ENCODE results near the gene NEK7.

The NEK7 gene

DNA sequence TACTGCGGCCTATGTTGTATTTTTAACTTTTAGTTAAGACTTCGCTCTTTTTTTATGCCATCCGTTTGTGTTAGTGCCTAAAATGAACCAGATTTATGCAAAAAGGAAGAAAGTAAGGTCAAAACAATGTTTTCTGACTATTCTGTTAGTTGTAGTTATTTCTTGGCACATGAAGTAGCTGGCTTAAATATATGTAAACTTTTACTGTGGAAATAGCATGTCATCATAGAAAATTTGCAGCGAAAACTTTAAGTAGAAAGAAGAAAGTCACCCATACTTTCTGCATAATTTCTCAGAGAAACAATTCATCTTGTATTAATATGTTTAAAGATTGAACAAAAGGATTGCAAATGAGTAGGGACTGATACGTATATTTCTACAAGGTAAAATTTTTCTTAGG lies 106.4 kb downstream of the NEK7 start:
- Histone ChIP-seq H3K36me3 (ENCODE audit: control insufficient read depth in 1 of 2, insufficient read depth in 2 of 2, low read length in 2 of 2) (no peaks in the 10 kb centered on the region), H3K9me3 (ENCODE audit: control insufficient read depth in 1 of 2, low read length in 2 of 2) (no peaks in the 10 kb centered on the region), H3K4me3 (ENCODE audit: low read depth in 1 of 2, low read length in 2 of 2) (no peak overlapping the region), H3K27me3 (ENCODE audit: control insufficient read depth in 1 of 2, insufficient read depth in 2 of 2, low read length in 2 of 2) (no peaks in the 10 kb centered on the region), H3K27ac (ENCODE audit: low read depth, low read length) (no peak overlapping the region), H3K9ac (ENCODE audit: low read depth in 1 of 2, low read length in 2 of 2) (no peak overlapping the region), H3K4me1 (ENCODE audit: control insufficient read depth in 1 of 2, insufficient read depth in 2 of 2, low read length in 2 of 2) (no peaks in the 10 kb centered on the region)

DNA sequence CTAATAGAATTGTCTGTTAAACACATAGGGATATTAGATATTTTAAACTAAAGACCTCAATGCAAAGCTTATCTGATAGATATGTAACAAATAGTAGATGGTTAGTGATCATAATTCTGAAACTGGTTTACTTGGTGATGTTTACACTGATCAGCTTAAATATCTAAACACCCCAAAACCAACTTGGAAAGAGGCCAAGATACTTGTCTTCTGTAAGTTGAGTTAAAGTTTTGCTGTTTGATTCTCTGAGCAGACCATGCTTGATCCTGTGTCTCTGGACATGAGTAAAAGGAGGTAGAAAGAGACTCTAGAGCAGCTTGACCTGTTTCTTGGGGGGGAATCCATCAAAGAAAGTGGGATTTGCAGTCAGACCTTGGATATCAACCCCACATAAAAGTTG lies 107.5 kb downstream of the NEK7 start:
- no peak overlapping the region for H3K4me3 ChIP-seq (ENCODE audit: low read depth in 1 of 2, low read length in 2 of 2)
- H3K4me1 ChIP-seq (ENCODE audit: control insufficient read depth in 1 of 2, insufficient read depth in 2 of 2, low read length in 2 of 2), result no peaks in the 10 kb centered on the region
- H3K27me3 ChIP-seq (ENCODE audit: control insufficient read depth in 1 of 2, insufficient read depth in 2 of 2, low read length in 2 of 2), result no peaks in the 10 kb centered on the region

DNA sequence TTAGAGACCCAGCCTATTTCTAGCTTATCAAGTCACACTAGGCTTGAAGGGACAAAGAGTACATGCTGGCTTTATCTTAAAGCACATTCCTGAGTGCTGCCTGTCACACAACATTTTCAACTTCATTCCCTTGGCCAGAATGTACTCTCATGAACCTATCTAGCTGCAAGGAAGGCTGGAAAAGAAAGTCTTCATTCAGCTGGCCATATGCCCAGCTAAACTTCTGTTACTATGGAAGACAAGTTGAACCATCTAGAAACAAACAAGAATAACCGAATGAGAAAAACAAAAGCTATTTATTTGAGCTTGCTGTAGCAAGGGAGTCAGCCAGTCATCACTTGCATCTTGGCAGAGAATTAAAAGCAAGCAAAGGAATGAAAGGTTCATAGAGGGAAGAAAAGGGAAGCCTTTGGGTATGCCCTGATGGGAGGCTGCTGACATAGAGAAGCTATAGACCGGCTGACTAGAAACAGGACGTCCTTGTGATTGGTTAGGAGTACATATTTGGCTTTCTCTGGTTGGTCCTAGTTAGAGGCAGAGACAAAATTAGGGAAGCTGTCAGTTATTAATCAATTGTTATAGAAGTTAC lies 108.4 kb downstream of the NEK7 start:
- no peak overlapping the region for H3K9ac ChIP-seq (ENCODE audit: low read depth in 1 of 2, low read length in 2 of 2)
- H3K36me3 ChIP-seq (ENCODE audit: control insufficient read depth in 1 of 2, insufficient read depth in 2 of 2, low read length in 2 of 2), result no peaks in the 10 kb centered on the region
- H3K4me1 ChIP-seq (ENCODE audit: control insufficient read depth in 1 of 2, insufficient read depth in 2 of 2, low read length in 2 of 2), result no peaks in the 10 kb centered on the region
- H3K9me3 ChIP-seq (ENCODE audit: control insufficient read depth in 1 of 2, low read length in 2 of 2), result no peaks in the 10 kb centered on the region
- no peak overlapping the region for H3K4me3 ChIP-seq (ENCODE audit: low read depth in 1 of 2, low read length in 2 of 2)
- no peak overlapping the region for H3K27ac ChIP-seq (ENCODE audit: low read depth, low read length)
- no peaks in the 10 kb centered on the region for H3K27me3 ChIP-seq (ENCODE audit: control insufficient read depth in 1 of 2, insufficient read depth in 2 of 2, low read length in 2 of 2)

More for the DNA sequence above, 107.5 kb downstream of the NEK7 start:
- Histone ChIP-seq H3K9me3 (ENCODE audit: control insufficient read depth in 1 of 2, low read length in 2 of 2) (no peaks in the 10 kb centered on the region), H3K36me3 (ENCODE audit: control insufficient read depth in 1 of 2, insufficient read depth in 2 of 2, low read length in 2 of 2) (no peaks in the 10 kb centered on the region), H3K27ac (ENCODE audit: low read depth, low read length) (no peak overlapping the region), H3K9ac (ENCODE audit: low read depth in 1 of 2, low read length in 2 of 2) (no peak overlapping the region)

DNA sequence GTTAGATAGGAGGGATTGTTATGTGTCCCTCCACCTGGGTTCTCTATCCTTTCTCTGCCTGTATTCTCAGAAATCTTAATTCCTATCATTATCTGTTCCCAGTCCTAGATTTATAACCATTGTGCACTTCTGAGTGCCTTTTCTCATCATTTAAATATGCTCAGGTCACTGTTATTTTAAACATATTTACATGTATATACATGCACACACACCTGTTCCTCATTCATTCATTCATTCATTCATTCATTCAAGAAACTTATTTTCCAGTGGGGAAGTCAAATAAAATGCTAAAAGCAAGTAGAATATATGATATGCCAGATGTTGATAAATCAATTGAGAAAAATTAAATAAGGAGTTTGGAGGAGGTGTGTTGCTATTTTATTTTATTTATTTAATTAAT lies 110.3 kb downstream of the NEK7 start:
- Histone ChIP-seq H3K9me3 (ENCODE audit: control insufficient read depth in 1 of 2, low read length in 2 of 2) (no peaks in the 10 kb centered on the region), H3K4me3 (ENCODE audit: low read depth in 1 of 2, low read length in 2 of 2) (no peak overlapping the region), H3K4me1 (ENCODE audit: control insufficient read depth in 1 of 2, insufficient read depth in 2 of 2, low read length in 2 of 2) (no peaks in the 10 kb centered on the region), H3K27ac (ENCODE audit: low read depth, low read length) (no peak overlapping the region), H3K9ac (ENCODE audit: low read depth in 1 of 2, low read length in 2 of 2) (no peak overlapping the region), H3K27me3 (ENCODE audit: control insufficient read depth in 1 of 2, insufficient read depth in 2 of 2, low read length in 2 of 2) (no peaks in the 10 kb centered on the region), H3K36me3 (ENCODE audit: control insufficient read depth in 1 of 2, insufficient read depth in 2 of 2, low read length in 2 of 2) (no peaks in the 10 kb centered on the region)

DNA sequence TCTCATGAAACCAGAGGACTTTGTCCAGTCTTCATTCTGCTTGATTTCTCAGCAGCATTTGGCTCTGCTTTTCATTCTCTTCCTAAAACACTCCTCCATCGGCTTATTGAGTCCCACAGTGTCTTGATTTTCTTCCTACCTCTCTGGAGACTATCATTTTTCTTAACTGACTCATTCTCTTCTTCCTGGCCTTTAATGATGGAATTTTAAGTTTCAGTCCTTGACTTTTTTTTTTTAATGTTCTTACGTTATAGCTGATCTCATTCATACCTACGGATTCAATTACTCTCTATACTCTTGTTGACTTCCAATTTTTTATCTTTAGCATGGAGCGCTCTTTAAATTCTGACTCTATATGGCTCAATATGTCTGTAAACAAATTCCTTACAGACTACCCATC lies 111.1 kb downstream of the NEK7 start:
- H3K9me3 ChIP-seq (ENCODE audit: control insufficient read depth in 1 of 2, low read length in 2 of 2), result no peaks in the 10 kb centered on the region
- no peak overlapping the region for H3K27ac ChIP-seq (ENCODE audit: low read depth, low read length)
- no peaks in the 10 kb centered on the region for H3K27me3 ChIP-seq (ENCODE audit: control insufficient read depth in 1 of 2, insufficient read depth in 2 of 2, low read length in 2 of 2)
- no peak overlapping the region for H3K9ac ChIP-seq (ENCODE audit: low read depth in 1 of 2, low read length in 2 of 2)
- H3K4me1 ChIP-seq (ENCODE audit: control insufficient read depth in 1 of 2, insufficient read depth in 2 of 2, low read length in 2 of 2), result no peaks in the 10 kb centered on the region
- no peaks in the 10 kb centered on the region for H3K36me3 ChIP-seq (ENCODE audit: control insufficient read depth in 1 of 2, insufficient read depth in 2 of 2, low read length in 2 of 2)
- H3K4me3 ChIP-seq (ENCODE audit: low read depth in 1 of 2, low read length in 2 of 2), result no peak overlapping the region

DNA sequence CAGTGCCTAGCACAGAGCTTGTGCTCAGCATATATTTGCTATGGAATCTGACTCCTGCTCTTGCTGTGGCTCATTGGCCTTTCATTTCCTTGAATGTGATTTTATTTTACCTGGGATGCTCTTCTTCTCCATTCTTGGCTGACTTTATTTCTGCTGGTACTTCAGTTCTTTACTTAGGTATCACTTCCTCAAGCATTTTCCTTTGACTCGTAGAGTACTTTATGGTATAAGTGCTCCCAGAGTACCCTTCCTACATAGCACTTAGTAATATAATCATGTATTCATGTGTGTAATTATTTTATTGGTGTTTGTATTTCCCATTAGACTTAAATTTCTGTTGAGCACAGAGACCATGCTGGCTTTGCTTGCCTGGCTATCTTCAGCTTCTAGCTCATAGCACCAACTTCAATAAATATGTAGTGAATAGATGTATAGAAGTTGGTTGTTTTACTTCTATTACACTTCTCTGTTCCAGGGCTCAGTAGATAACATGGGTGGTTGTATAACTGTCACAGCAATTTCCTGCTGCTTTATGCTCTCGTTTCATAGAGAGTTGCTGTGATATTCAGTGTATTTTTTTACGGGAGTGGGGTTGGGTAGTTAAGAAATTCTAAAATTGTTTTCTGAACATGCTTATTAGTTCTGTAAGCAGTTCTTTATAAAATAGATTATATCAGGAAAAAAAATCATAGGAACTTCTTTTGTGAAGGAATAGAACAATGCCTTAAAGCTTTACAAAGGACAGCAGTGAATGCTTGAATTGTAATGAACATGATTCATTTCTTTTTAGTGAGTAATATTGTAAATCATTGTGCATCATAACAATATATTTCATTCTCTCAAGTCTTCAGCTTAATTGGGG lies 112.2 kb downstream of the NEK7 start:
- Histone ChIP-seq H3K27me3 (ENCODE audit: control insufficient read depth in 1 of 2, insufficient read depth in 2 of 2, low read length in 2 of 2) (no peaks in the 10 kb centered on the region), H3K9ac (ENCODE audit: low read depth in 1 of 2, low read length in 2 of 2) (no peak overlapping the region), H3K27ac (ENCODE audit: low read depth, low read length) (no peak overlapping the region), H3K9me3 (ENCODE audit: control insufficient read depth in 1 of 2, low read length in 2 of 2) (no peaks in the 10 kb centered on the region), H3K4me1 (ENCODE audit: control insufficient read depth in 1 of 2, insufficient read depth in 2 of 2, low read length in 2 of 2) (no peaks in the 10 kb centered on the region), H3K36me3 (ENCODE audit: control insufficient read depth in 1 of 2, insufficient read depth in 2 of 2, low read length in 2 of 2) (no peaks in the 10 kb centered on the region), H3K4me3 (ENCODE audit: low read depth in 1 of 2, low read length in 2 of 2) (no peak overlapping the region)

DNA sequence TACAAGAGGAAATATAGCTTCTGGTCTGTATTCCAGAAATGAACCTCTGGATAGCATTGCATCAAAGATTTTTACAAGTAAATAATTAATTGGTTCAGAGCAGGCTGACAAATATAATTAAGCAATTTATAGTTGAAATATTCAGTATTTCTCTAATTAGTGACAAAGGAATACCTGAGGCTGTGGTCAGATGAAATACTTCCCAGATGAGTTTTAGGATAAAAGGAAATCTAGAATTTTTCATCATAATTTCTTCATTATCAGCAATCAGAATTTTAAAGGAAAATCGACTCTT lies 112.8 kb downstream of the NEK7 start:
- no peaks in the 10 kb centered on the region for H3K27me3 ChIP-seq (ENCODE audit: control insufficient read depth in 1 of 2, insufficient read depth in 2 of 2, low read length in 2 of 2)
- H3K4me3 ChIP-seq (ENCODE audit: low read depth in 1 of 2, low read length in 2 of 2), result no peak overlapping the region
- H3K9me3 ChIP-seq (ENCODE audit: control insufficient read depth in 1 of 2, low read length in 2 of 2), result no peaks in the 10 kb centered on the region
- H3K36me3 ChIP-seq (ENCODE audit: control insufficient read depth in 1 of 2, insufficient read depth in 2 of 2, low read length in 2 of 2), result no peaks in the 10 kb centered on the region
- H3K9ac ChIP-seq (ENCODE audit: low read depth in 1 of 2, low read length in 2 of 2), result no peak overlapping the region
- no peak overlapping the region for H3K27ac ChIP-seq (ENCODE audit: low read depth, low read length)
- no peaks in the 10 kb centered on the region for H3K4me1 ChIP-seq (ENCODE audit: control insufficient read depth in 1 of 2, insufficient read depth in 2 of 2, low read length in 2 of 2)

DNA sequence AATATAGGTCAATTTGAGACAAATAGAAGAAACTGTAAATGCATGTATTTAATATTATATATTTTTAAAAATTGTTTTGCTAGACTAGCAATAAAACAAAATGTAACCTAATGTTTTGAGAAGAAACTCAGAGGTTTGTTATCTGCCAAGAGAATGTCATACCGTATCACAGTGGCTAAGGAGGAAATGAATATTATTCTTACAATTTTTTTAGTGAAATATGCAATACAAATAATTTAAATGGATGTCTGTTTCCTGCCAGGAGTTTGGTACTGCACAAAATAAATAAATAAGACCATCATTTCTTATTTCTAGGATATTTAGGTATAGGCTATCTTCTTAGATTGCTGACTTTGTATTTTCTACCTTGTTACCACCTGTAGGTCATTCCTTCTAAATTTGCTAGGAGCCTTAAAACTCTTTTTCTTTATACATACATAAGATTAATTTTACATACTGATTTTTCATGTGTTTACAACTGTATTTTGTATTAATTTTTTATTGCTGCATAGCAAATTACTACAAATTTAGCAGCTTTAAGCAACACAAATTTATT lies 113.6 kb downstream of the NEK7 start:
- no peaks in the 10 kb centered on the region for H3K27me3 ChIP-seq (ENCODE audit: control insufficient read depth in 1 of 2, insufficient read depth in 2 of 2, low read length in 2 of 2)
- no peak overlapping the region for H3K27ac ChIP-seq (ENCODE audit: low read depth, low read length)
- H3K36me3 ChIP-seq (ENCODE audit: control insufficient read depth in 1 of 2, insufficient read depth in 2 of 2, low read length in 2 of 2), result no peaks in the 10 kb centered on the region
- no peak overlapping the region for H3K4me3 ChIP-seq (ENCODE audit: low read depth in 1 of 2, low read length in 2 of 2)
- H3K4me1 ChIP-seq (ENCODE audit: control insufficient read depth in 1 of 2, insufficient read depth in 2 of 2, low read length in 2 of 2), result no peaks in the 10 kb centered on the region
- no peak overlapping the region for H3K9ac ChIP-seq (ENCODE audit: low read depth in 1 of 2, low read length in 2 of 2)
- no peaks in the 10 kb centered on the region for H3K9me3 ChIP-seq (ENCODE audit: control insufficient read depth in 1 of 2, low read length in 2 of 2)

DNA sequence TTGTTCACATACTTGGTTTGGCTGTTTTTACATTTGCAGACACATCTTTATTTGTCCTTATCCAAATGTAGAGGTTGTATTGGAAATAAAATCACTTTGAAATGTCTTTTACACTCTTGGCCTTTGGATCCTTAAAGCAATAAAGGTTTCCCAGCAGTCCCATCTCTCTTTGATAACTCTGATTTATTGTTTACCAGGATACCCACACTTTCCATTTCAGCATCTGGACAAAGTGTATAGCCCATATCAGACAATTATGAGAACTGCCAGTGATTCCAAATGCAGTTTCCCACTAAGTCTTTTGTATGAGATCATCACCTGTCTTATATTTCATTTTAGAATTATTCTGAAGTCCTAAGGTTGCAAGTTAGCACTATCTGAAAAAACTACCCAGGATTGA lies 114.7 kb downstream of the NEK7 start:
- Histone ChIP-seq H3K36me3 (ENCODE audit: control insufficient read depth in 1 of 2, insufficient read depth in 2 of 2, low read length in 2 of 2) (no peaks in the 10 kb centered on the region), H3K9ac (ENCODE audit: low read depth in 1 of 2, low read length in 2 of 2) (no peak overlapping the region), H3K9me3 (ENCODE audit: control insufficient read depth in 1 of 2, low read length in 2 of 2) (no peaks in the 10 kb centered on the region), H3K27ac (ENCODE audit: low read depth, low read length) (no peak overlapping the region), H3K4me1 (ENCODE audit: control insufficient read depth in 1 of 2, insufficient read depth in 2 of 2, low read length in 2 of 2) (no peaks in the 10 kb centered on the region), H3K27me3 (ENCODE audit: control insufficient read depth in 1 of 2, insufficient read depth in 2 of 2, low read length in 2 of 2) (no peaks in the 10 kb centered on the region), H3K4me3 (ENCODE audit: low read depth in 1 of 2, low read length in 2 of 2) (no peak overlapping the region)

DNA sequence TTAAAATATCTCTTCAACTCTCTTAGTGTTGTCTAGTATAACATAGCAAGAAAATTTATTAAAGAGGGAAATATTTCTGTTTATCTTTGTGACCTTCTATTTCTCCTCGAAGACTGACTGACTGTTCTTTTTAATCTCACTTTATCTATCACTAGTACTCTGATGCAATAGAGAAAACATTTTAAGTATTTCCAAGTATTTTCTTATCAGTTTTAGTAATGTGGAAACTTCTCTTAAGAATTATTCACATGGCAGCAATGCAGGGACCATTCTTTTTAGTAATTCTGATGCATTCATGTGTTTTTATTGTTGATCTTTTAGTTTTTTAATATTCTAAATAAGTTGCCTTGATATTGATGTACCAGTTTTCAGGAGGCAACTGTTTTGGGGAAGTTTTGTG lies 115.7 kb downstream of the NEK7 start:
- H3K4me1 ChIP-seq (ENCODE audit: control insufficient read depth in 1 of 2, insufficient read depth in 2 of 2, low read length in 2 of 2), result no peaks in the 10 kb centered on the region
- H3K9me3 ChIP-seq (ENCODE audit: control insufficient read depth in 1 of 2, low read length in 2 of 2), result no peaks in the 10 kb centered on the region
- H3K36me3 ChIP-seq (ENCODE audit: control insufficient read depth in 1 of 2, insufficient read depth in 2 of 2, low read length in 2 of 2), result no peaks in the 10 kb centered on the region
- H3K27ac ChIP-seq (ENCODE audit: low read depth, low read length), result no peak overlapping the region
- no peaks in the 10 kb centered on the region for H3K27me3 ChIP-seq (ENCODE audit: control insufficient read depth in 1 of 2, insufficient read depth in 2 of 2, low read length in 2 of 2)
- H3K4me3 ChIP-seq (ENCODE audit: low read depth in 1 of 2, low read length in 2 of 2), result no peak overlapping the region
- no peak overlapping the region for H3K9ac ChIP-seq (ENCODE audit: low read depth in 1 of 2, low read length in 2 of 2)

Data from duodenal mucosa (tissue), 2 donors.